ENCODE data around the gene DOCK11.
"Not testable (repeated sequence)": the region's sequence is repeated elsewhere in the genome, so short reads cannot be mapped to it uniquely, and the experiment has no call there.

The DOCK11 gene

DNA sequence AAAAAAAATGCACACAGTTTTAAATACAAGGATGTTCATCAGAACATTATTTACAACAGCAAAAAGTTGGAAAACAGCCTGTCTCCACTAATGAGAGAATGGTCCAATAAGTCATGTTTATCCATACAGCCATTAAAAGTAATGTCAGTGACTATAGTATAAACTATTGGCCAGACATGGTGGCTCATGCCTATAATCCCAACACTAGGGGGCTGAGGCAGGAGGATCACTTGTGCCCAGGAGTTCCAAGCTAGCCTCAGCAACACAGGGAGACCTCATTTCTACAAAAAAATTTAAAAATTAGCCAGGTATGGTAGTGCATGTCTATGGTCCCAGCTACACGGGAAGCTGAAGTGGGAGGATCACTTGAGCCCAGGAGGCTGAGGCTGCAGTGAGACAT lies 183.7 kb downstream of the DOCK11 start:
- no peak for DNase-seq (ENCODE audit: extremely low read depth in 1 of 2, low read depth in 1 of 2)

DNA sequence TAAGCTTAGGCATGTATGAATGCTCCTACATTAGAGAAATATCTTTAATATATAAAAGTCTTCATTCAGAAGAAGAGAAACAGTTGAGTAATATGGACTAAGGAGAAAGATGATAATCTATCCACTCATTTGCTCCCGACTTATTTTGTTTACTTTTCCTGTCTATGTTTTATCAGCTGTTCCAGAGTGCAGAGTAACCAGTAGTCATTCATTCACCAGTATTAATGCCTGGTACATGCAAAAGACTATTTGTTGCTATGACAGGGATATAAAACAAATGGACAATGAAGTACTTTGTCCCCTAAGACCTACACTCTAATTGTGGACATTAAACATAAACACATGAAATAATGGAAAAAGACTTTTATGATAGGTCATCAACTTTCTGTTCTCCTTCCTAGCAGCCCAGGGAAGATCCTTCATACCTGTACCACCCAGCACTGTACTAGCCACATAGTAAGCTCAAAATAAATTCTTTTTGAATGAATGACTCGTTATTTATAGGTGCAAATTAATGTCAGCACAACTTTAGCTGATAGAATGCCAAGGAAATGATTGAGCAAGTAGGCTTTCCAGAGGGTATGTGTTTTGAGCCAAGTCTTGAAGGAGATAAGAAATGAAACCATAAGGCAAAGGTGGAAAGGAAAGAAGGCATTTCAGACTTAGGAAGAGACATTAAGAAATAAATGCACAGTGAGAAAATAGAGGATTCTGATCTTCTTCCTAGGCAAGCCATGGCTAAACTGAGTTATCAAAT lies 186.8 kb downstream of the DOCK11 start:
- DNase-seq (ENCODE audit: extremely low read depth in 1 of 2, low read depth in 1 of 2): no peak

DNA sequence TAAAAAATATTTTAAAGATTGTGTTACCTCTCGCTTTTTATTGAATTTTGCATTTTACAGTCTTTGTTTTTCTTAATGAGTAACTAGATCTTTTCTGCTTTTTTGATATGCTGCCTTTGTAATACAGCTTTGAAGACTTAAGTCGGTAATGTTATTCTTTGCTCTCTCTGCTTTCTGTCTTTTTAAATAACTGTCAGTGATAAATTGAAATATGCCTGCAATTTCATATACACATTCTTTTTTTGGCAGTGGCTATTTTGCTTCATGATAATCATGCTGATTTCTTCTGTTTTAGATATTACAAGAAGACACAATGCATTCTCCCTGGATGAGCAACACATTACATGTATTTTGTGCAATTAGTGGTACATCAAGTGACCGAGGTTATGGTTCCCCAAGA lies 189.8 kb downstream of the DOCK11 start:
- DNase-seq (ENCODE audit: extremely low read depth in 1 of 2, low read depth in 1 of 2): no peak

DNA sequence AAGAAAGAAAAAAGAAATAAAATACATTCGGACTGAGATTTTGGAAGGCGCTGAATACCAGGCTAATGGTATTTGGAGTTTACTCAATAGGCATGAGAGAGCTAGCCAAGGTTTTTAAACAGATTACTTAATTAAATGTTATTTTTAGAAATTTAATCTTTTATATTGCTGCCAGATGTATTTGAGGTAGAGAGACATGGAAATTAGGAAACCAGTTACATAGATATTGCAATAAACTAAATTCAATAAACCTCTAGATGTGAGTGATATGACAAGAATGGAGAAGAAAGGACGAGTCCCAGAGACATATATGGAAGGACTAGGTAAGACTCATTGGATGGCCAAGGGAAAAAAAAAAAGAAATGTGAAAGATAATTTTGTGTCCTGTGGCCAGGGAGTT lies 193.3 kb downstream of the DOCK11 start:
- no peak for DNase-seq (ENCODE audit: extremely low read depth in 1 of 2, low read depth in 1 of 2)

GRCh38 chrX:118693843-118694242 lies 198.2 kb downstream of the DOCK11 start:
- DNase-seq (ENCODE audit: extremely low read depth in 1 of 2, low read depth in 1 of 2): no peak

- DNase-seq (ENCODE audit: extremely low read depth in 1 of 2, low read depth in 1 of 2): no peak
Measured at GRCh38 chrX:118694638-118695037, 199.0 kb downstream of the DOCK11 start.

GRCh38 chrX:118698516-118699170 lies 203.0 kb downstream of the DOCK11 start:
- DNase-seq (ENCODE audit: extremely low read depth in 1 of 2, low read depth in 1 of 2): no peak

GRCh38 chrX:118702741-118703140 lies 207.1 kb downstream of the DOCK11 start:
- no peak for DNase-seq (ENCODE audit: extremely low read depth in 1 of 2, low read depth in 1 of 2)

DNA sequence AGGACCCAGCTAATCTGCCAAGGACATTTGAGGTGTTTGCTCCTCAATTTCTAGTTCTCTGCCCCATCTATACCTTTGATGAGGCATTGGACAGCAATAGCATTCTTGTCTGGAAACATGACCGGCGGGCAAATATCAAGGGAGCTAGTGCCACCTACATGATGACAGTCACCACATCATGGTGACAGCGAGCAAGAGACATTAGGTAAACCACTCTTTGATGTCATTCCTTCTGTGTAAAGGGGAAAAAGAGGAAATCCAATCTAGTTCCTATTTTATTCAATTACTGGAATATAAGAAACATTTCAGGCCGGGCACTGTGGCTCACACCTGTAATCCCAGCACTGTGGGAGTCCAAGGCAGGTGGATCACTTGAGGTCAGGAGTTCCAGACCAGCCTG lies 211.1 kb downstream of the DOCK11 start:
- no peak for DNase-seq (ENCODE audit: extremely low read depth in 1 of 2, low read depth in 1 of 2)

GRCh38 chrX:118714521-118714920 lies 218.9 kb downstream of the DOCK11 start:
- DNase-seq (ENCODE audit: extremely low read depth in 1 of 2, low read depth in 1 of 2): no peak

GRCh38 chrX:118715917-118716316 lies 220.3 kb downstream of the DOCK11 start:
- not testable (repeated sequence) for DNase-seq (ENCODE audit: extremely low read depth in 1 of 2, low read depth in 1 of 2)

DNA sequence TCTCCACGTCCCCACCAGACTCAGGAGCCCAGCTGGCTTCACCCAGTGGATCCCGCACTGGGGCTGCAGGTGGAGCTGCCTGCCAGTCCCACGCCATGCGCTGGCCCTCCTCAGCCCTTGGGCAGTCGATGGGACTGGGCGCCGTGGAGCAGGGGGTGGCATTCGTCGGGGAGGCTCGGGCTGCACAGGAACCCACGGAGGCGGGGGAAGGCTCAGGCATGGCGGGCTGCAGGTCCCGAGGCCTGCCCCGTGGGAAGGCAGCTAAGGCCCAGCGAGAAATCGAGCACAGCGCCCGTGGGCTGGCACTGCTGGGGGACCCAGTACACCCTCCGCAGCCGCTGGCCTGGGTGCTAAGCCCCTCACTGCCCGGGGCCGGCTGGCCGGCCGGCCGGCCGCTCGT lies 221.2 kb downstream of the DOCK11 start:
- not testable (repeated sequence) for DNase-seq (ENCODE audit: extremely low read depth in 1 of 2, low read depth in 1 of 2)

- DNase-seq (ENCODE audit: extremely low read depth in 1 of 2, low read depth in 1 of 2): no peak
Measured at GRCh38 chrX:118717678-118718391, 222.2 kb downstream of the DOCK11 start.

- DNase-seq (ENCODE audit: extremely low read depth in 1 of 2, low read depth in 1 of 2): no peak
Measured at GRCh38 chrX:118718737-118719136, 223.1 kb downstream of the DOCK11 start.

DNA sequence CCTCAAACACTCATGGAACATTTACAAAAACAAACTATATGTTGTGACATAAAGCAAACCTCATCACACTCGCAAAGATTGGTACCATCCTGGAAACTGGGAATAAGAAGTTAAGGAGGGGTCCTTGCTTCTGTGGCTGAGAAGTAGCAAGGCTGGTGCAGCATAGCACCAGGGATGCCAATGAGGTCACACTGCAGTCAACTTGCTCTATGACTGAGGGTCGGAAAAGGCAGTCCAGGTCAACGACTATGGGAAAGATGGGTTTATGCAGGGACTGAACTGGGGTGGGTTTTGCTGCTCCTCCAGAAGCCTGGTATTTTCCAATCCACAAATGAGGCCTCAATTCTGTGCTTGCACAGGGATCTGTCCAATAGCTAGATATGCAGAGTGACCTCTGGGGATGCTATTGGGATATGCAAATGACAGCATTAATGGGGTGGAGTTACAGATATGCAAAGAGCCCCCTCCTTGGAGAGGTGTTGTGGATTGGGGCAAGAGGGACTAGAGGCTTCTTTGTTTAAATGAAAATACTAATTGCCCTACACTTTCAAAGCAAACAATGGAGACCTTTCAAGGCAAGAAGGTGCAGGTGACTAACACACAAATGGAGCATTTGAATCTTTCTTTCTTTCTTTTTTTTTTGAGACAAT lies 224.6 kb downstream of the DOCK11 start:
- no peak for DNase-seq (ENCODE audit: extremely low read depth in 1 of 2, low read depth in 1 of 2)

GRCh38 chrX:118723376-118723775 lies 227.8 kb downstream of the DOCK11 start:
- no peak for DNase-seq (ENCODE audit: extremely low read depth in 1 of 2, low read depth in 1 of 2)

DNA sequence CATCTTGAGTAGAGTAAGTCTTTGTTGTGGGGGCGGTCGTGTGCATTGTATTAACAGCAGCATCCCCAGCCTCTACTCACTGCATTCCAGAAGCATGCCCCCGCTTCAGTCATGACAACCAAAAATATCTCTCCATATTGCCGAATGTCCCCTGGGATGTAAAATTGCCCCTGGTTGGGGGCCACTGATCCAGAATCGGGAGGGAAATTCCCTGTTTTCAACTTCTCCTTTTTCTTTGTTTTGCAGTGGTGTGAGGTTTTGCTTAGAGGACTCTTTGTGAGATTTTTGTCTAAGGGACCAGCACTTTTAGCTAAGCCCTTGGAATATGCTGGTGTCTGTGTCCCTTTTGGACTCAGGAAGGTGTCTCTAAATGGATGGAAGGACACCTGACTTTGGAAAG lies 228.8 kb downstream of the DOCK11 start:
- no peak for DNase-seq (ENCODE audit: extremely low read depth in 1 of 2, low read depth in 1 of 2)

DNA sequence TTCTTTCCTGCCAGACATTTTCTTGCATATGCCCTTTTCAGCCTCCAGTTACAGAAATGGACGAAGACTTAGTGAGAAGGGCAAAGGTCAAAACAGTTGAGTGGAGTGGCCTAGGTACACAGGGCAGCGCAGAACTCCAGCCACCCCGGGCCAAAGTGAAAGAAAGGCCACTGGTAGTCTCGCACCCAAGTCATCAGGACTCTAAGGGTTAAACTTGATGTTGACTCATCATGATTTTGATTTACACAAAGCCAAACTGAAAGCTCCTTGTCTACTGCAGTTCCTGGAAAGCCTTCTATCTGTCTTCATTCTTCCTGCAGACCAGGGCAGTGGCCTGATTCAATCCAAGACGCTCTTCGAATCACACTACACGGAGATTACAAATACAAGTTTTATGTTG lies 229.2 kb downstream of the DOCK11 start:
- no peak for DNase-seq (ENCODE audit: extremely low read depth in 1 of 2, low read depth in 1 of 2)

DNA sequence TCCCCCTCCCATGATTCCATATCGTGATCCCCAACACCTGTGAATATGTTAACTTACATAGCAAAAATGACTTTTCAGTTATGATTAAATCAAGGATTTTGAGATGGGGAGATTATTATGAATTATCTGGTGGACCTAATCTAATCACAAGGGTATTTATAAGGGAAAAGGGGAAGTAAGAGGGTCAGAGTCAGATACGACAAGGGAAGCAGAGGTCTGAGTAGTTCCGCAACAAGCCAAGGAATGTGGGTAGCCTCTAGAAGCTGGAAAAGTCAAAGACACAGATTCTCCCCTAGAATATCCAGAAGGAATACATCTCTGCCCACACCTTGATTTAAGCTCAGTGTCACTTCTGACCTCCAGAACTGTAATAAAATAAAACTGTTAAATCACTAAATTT lies 230.8 kb downstream of the DOCK11 start:
- no peak for DNase-seq (ENCODE audit: extremely low read depth in 1 of 2, low read depth in 1 of 2)

DNA sequence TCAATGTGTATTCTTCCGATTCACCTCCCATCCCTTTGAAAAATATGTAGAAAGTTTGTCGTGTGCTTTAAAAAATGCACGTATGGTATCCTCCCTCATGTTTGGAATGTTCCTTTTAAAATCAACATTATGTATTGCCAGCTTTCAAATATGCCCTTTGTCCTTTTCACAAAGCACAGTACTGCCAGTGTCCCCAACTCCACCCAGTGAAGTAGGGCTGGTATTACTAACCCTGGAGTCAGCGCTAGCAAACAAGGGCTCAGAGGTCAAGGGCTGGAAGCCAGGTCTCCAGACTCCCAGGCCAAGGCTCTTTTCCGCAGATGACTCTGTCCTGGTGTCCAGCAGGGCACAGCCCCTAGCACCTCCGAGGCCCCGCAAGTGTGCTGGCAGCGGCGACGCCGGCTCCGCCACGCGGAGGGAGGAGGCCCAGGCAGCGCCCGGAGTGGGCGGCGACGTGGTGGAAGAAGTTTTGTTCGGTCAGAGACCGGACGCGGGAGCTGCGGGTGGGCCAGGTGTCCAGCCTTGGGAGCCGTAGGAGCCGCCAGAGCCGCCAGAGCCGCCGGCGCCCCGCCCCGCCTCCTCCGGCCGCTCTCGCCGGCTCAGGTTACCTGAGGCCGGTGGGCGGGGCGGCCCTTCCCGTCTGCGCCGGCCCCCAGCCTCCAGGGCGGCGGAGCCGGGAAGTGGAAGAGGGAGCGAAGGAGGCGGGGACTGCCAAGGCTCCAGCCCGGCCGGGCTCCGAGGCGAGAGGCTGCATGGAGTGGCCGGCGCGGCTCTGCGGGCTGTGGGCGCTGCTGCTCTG lies 231.5 kb downstream of the DOCK11 start, which contains the start of gene IL13RA1:
IL13RA1 (plus strand) TSS at position 720 of the 799 bp plus-strand sequence; CDS start at position 753, 33 bp downstream.
- DNase-seq (ENCODE audit: extremely low read depth in 1 of 2, low read depth in 1 of 2): no peak
